ENCODE data around the gene THBS1.

Gene THBS1

GRCh38 chr15:39588531-39589192 is 7.8 kb downstream of the THBS1 start:
- peak; percentile 29 for DNase-seq (ENCODE audit: low read depth in 2 of 2)

GRCh38 chr15:39589193-39589814 is 8.4 kb downstream of the THBS1 start:
- DNase-seq (ENCODE audit: low read depth in 2 of 2): peak in 1 of 2 experiments; percentile 9

GRCh38 chr15:39589815-39590644 is 9.2 kb downstream of the THBS1 start:
- peak; percentile 11 to 23 for DNase-seq (ENCODE audit: low read depth in 2 of 2)

GRCh38 chr15:39591141-39591895 is 10.4 kb downstream of the THBS1 start:
- DNase-seq (ENCODE audit: low read depth in 2 of 2): peak; percentile 16 to 20

GRCh38 chr15:39591896-39592315 is 11.0 kb downstream of the THBS1 start:
- DNase-seq (ENCODE audit: low read depth in 2 of 2): peak; percentile 18 to 24

GRCh38 chr15:39592500-39592899 is 11.6 kb downstream of the THBS1 start:
- peak; percentile 20 to 22 for DNase-seq (ENCODE audit: low read depth in 2 of 2)

GRCh38 chr15:39593071-39593655 is 12.3 kb downstream of the THBS1 start:
- DNase-seq (ENCODE audit: low read depth in 2 of 2): peak; percentile 7 to 12

- DNase-seq (ENCODE audit: low read depth in 2 of 2): peak in 1 of 2 experiments; percentile 5
These were observed 13.0 kb downstream of the THBS1 start for GRCh38 chr15:39593656-39594445.

GRCh38 chr15:39594446-39595337 is 13.8 kb downstream of the THBS1 start:
- peak; percentile 21 to 35 for DNase-seq (ENCODE audit: low read depth in 2 of 2)

- peak; percentile 20 to 31 for DNase-seq (ENCODE audit: low read depth in 2 of 2)
These were observed 14.7 kb downstream of the THBS1 start for GRCh38 chr15:39595338-39596221.

GRCh38 chr15:39596358-39597051 is 15.6 kb downstream of the THBS1 start:
- DNase-seq (ENCODE audit: low read depth in 2 of 2): peak; percentile 27 to 32

- no peak for DNase-seq (ENCODE audit: low read depth in 2 of 2)
These were observed 16.5 kb downstream of the THBS1 start for GRCh38 chr15:39597336-39597735.

- peak; percentile 78 to 85 for DNase-seq (ENCODE audit: low read depth in 2 of 2)
These were observed 16.9 kb downstream of the THBS1 start for GRCh38 chr15:39597751-39598185.

- DNase-seq (ENCODE audit: low read depth in 2 of 2): peak; percentile 69 to 70
These were observed 17.4 kb downstream of the THBS1 start for GRCh38 chr15:39598186-39598850.

- peak; percentile 30 to 32 for DNase-seq (ENCODE audit: low read depth in 2 of 2)
These were observed 18.3 kb downstream of the THBS1 start for GRCh38 chr15:39598958-39599845.

GRCh38 chr15:39599871-39600270 is 19.0 kb downstream of the THBS1 start:
- peak; percentile 4 to 9 for DNase-seq (ENCODE audit: low read depth in 2 of 2)
